CD4-positive, alpha-beta T cell (primary cell): ENCODE measurements around the gene FAM83F. TPM values are rescaled to one million over a fixed set of nuclear protein-coding genes. Genes with fewer than 3 reads are reported as not detected.

Source experiments
- ATAC-seq: fragments of 200-7000 bp; cut with Tn5 transposase; one replicate; pipeline ENCODE4 v1.10.0; 2022; ENCODE audit warnings: mild to moderate bottlenecking; ENCODE audit not compliant: poor library complexity
- CTCF ChIA-PET: fragments of 350-600 bp; sonication (Branson Sonifier 250); formaldehyde crosslinking; loops from one replicate; lab custom pipeline; 2021; ENCODE audit warnings: antibody characterized with exemption, inconsistent platforms; lab: Charles Lee
- POLR2A ChIA-PET: fragments of 350-600 bp; sonication (Branson Sonifier 250); formaldehyde crosslinking; loops from one replicate; lab custom pipeline; 2021; ENCODE audit warnings: antibody characterized with exemption, inconsistent platforms; lab: Charles Lee
- DNase-seq, 14 experiments: peaks; one replicate each; pipeline ENCODE4 v3.0.0-alpha.2; 2013 to 2020; ENCODE audit warnings: mixed read lengths in 2 of 14
- H3K27ac ChIP-seq, 2 donors: one replicate each; pipeline versions ENCODE4 v1.5.1 to v1.7.0; 2013; ENCODE audit warnings: low read length in 2 of 2, low read depth in 1 of 2, mild to moderate bottlenecking in 1 of 2
- H3K27me3 ChIP-seq, 2 experiments: 1 replicate in 1 of 2; 2 replicates in 1 of 2; pipeline versions ENCODE4 v1.6.1 to v1.7.0; 2013; ENCODE audit warnings: low read length in 2 of 2, control low read depth in 1 of 2, mild to moderate bottlenecking in 1 of 2, moderate library complexity in 1 of 2; ENCODE audit not compliant: insufficient read depth in 2 of 2, control insufficient read depth in 1 of 2
- H3K36me3 ChIP-seq: one replicate; pipeline ENCODE4 v1.6.1; 2013; ENCODE audit warnings: low read length, control low read depth; ENCODE audit not compliant: insufficient read depth
- H3K4me1 ChIP-seq: one replicate; pipeline ENCODE4 v1.6.1; 2013; ENCODE audit warnings: low read length, control low read depth; ENCODE audit not compliant: insufficient read depth
- H3K4me3 ChIP-seq: one replicate; pipeline ENCODE4 v1.5.1; 2013; ENCODE audit warnings: mild to moderate bottlenecking, low read length, moderate library complexity
- H3K9me3 ChIP-seq, 2 experiments: 1 replicate in 1 of 2; 2 replicates in 1 of 2; pipeline versions ENCODE4 v1.6.1 to v1.7.0; 2013; ENCODE audit warnings: low read length in 2 of 2, mild to moderate bottlenecking in 2 of 2, control low read depth in 1 of 2, moderate library complexity in 1 of 2; ENCODE audit not compliant: control insufficient read depth in 1 of 2, insufficient read depth in 1 of 2
- H3K27ac Mint-ChIP-seq: one replicate; pipeline ENCODE4 v1.8.0; 2020; ENCODE audit warnings: mixed read lengths
- H3K27me3 Mint-ChIP-seq: one replicate; pipeline ENCODE4 v1.8.0; 2021; ENCODE audit warnings: mixed read lengths
- H3K36me3 Mint-ChIP-seq: one replicate; pipeline ENCODE4 v1.8.0; 2021; ENCODE audit warnings: low read depth, mixed read lengths
- H3K4me1 Mint-ChIP-seq: one replicate; pipeline ENCODE4 v1.8.0; 2021; ENCODE audit warnings: low read depth, mixed read lengths
- H3K4me3 Mint-ChIP-seq: one replicate; pipeline ENCODE4 v1.8.0; 2020; ENCODE audit warnings: mild to moderate bottlenecking, mixed read lengths
- H3K9me3 Mint-ChIP-seq: one replicate; pipeline ENCODE4 v1.8.0; 2020; ENCODE audit warnings: mixed read lengths
- CTCF ChIP-seq: fragments of 200-600 bp; IDR thresholded peaks from one replicate; pipeline ENCODE4 v1.8.0; 2022; ENCODE audit warnings: antibody characterized with exemption, mild to moderate bottlenecking
- intact Hi-C, 2 experiments: fragments of 100-400 bp; cut with DNase I in 1 of 2; cut with micrococcal nuclease in 1 of 2; formaldehyde crosslinking; loops; one replicate each; pipeline versions ENCODE4 v1.15.1 to v1.9.0; 2023 to 2025; cut with DNase I, micrococcal nuclease
- total RNA-seq, 174 experiments: library from RNA in 2 of 174; stranded (reverse) in 2 of 174; gene quantifications; one replicate each; pipeline ENCODE4 v1.2.3 and lab custom pipeline; 2021 to 2026

The FAM83F gene
- total RNA-seq, 2 experiments from 2014 or later, result 5.2 to 6.8 TPM

- no peak for TF ChIP-seq CTCF
- no peak for ATAC-seq
- Histone ChIP-seq H3K36me3 (no peaks in the 10 kb centered on the region), H3K9me3 (no peaks in the 10 kb centered on the region), H3K27me3 (no peaks in the 10 kb centered on the region), H3K27ac (no peak overlapping the region), H3K4me3 (no peak overlapping the region), H3K4me1 (peaks cover 52% of the 10 kb centered on the region)
- ChIA-PET POLR2A (interaction anchor here (1.0 kb wide), 1 partner anchor 232 kb away, joined by 3 read pairs; no protein-coding TSS in a partner anchor), CTCF (interaction anchor here (1.0 to 2.1 kb wide), 2 partner anchors 49 to 59 kb away, joined by 3 to 5 read pairs; no protein-coding TSS in a partner anchor)
- peak overlapping the region; percentile 40 for H3K4me3 Mint-ChIP-seq
- intact Hi-C loops, result loop anchor here in 1 of 2 experiments (5.0 kb wide), 5 partner anchors 59 to 289 kb away; partner anchors contain the start of genes ADSL and TNRC6B
- peak overlapping the region; percentile 54 for H3K27ac Mint-ChIP-seq
- no peaks in the 10 kb centered on the region for H3K9me3 Mint-ChIP-seq
- peak in 4 of 14 experiments; percentile 18 to 41 (median 33) for DNase-seq
- H3K27me3 Mint-ChIP-seq, result no peaks in the 10 kb centered on the region
- peaks cover 79% of the 10 kb centered on the region for H3K4me1 Mint-ChIP-seq
- peaks cover 23% of the 10 kb centered on the region for H3K36me3 Mint-ChIP-seq
Observed at GRCh38 chr22:40058265-40058664, 63.5 kb downstream of the FAM83F start.

DNA sequence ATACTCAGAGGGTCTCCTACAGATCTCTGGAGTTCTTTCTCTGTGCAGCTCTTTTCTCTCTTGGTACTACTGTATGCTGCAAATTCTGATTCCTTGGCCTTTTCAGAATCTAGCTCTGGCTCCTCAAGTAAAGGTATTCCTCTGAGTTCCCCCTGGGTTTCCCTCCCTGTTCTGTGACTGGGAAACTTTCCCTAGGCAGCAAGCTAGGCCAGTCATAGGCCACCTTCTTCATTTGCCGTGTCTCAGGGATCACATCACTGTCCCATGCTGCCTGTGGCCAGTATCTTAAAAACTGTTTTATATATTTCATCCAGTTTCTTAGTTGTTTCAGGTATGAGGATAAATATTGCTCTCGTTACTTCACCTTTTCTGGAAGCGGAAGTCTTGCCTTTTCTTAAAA, 71.2 kb downstream of the FAM83F start:
- no peak overlapping the region for H3K27ac ChIP-seq
- no peaks in the 10 kb centered on the region for H3K27me3 Mint-ChIP-seq
- H3K4me1 Mint-ChIP-seq, result peaks cover 84% of the 10 kb centered on the region
- intact Hi-C loops, result no loop called here
- H3K36me3 ChIP-seq, result no peaks in the 10 kb centered on the region
- ATAC-seq (no peak), DNase-seq (no peak)
- no peak for TF ChIP-seq CTCF
- H3K9me3 Mint-ChIP-seq, result no peaks in the 10 kb centered on the region
- H3K4me3 Mint-ChIP-seq, result peak overlapping the region; percentile 18
- ChIA-PET CTCF (interaction anchor here (1.3 to 2.2 kb wide), 3 partner anchors 10 to 282 kb away, joined by 3 to 8 read pairs (median 4); no protein-coding TSS in a partner anchor), POLR2A (interaction anchor here (0.6 to 3.7 kb wide), 5 partner anchors 11 to 289 kb away, joined by 3 to 22 read pairs (median 4); no protein-coding TSS in a partner anchor)
- H3K27ac Mint-ChIP-seq, result peak overlapping the region; percentile 0
- H3K4me3 ChIP-seq, result no peak overlapping the region
- no peaks in the 10 kb centered on the region for H3K9me3 ChIP-seq
- H3K27me3 ChIP-seq, result no peaks in the 10 kb centered on the region
- no peaks in the 10 kb centered on the region for H3K36me3 Mint-ChIP-seq
- peaks cover 16% of the 10 kb centered on the region for H3K4me1 ChIP-seq

DNA sequence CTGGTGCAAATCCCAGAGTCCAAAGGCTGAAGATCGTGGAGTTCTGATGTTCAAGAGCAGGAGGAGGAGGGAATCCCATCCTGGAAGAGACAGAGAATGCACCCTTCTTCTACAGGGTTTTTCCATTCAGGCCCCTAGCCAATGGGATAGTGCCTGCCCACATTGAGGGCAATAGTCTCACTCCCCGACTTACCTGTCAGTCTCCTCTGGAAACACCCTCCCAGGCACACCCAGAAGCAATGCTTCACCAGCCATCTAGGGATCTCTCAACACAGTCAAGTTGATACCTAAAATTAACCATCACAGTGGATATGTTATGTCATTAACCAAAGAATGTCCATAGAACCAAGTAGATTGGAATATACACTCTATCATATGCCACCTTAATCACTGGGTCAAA, 72.9 kb downstream of the FAM83F start:
- Mint-ChIP-seq H3K27ac (peak overlapping the region; percentile 13), H3K4me3 (peak overlapping the region; percentile 2), H3K4me1 (peaks cover 91% of the 10 kb centered on the region), H3K27me3 (no peaks in the 10 kb centered on the region), H3K36me3 (no peaks in the 10 kb centered on the region), H3K9me3 (no peaks in the 10 kb centered on the region)
- H3K9me3 ChIP-seq, result no peaks in the 10 kb centered on the region
- H3K27me3 ChIP-seq, result no peaks in the 10 kb centered on the region
- DNase-seq (no peak), ATAC-seq (no peak)
- H3K4me3 ChIP-seq, result no peak overlapping the region
- H3K36me3 ChIP-seq, result no peaks in the 10 kb centered on the region
- CTCF ChIA-PET, result interaction anchor here (2.2 kb wide), 1 partner anchor 281 kb away, joined by 8 read pairs; no protein-coding TSS in a partner anchor
- no peak overlapping the region for H3K27ac ChIP-seq
- intact Hi-C loops, result no loop called here
- no peak for TF ChIP-seq CTCF
- POLR2A ChIA-PET, result interaction anchor here (3.7 kb wide), 1 partner anchor 12 kb away, joined by 22 read pairs; no protein-coding TSS in a partner anchor
- peaks cover 24% of the 10 kb centered on the region for H3K4me1 ChIP-seq
